GM21528 (cell line): ENCODE measurements around the gene PSMA7.

Experiments used
- ATAC-seq: cut with Tn5 transposase; IDR thresholded peaks from one replicate; pipeline ENCODE4 v1.9.1; 2021; ENCODE audit warnings: mild to moderate bottlenecking, moderate library complexity; ENCODE audit not compliant: unreplicated experiment, low FRiP score

Gene PSMA7

DNA sequence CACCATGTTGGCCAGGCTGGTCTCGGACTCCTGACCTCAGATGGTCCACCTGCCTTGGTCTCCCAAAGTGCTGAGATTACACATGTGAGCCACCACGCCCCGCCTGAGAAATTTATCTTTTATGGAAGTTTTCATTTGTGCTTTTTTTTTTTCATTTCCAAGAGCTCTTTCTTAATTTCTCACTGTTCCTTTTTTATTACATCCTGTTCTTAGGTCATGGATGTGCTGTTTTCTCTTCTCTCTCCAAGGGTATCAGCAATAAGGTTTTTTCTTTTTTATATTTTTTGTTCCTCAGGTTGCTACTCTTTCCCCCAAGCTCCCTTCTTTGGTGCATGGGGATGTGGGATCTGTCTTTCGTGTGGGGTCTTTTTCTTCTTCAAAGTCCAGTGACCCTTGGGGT is 42.1 kb downstream of the PSMA7 start:
- no peak for ATAC-seq

DNA sequence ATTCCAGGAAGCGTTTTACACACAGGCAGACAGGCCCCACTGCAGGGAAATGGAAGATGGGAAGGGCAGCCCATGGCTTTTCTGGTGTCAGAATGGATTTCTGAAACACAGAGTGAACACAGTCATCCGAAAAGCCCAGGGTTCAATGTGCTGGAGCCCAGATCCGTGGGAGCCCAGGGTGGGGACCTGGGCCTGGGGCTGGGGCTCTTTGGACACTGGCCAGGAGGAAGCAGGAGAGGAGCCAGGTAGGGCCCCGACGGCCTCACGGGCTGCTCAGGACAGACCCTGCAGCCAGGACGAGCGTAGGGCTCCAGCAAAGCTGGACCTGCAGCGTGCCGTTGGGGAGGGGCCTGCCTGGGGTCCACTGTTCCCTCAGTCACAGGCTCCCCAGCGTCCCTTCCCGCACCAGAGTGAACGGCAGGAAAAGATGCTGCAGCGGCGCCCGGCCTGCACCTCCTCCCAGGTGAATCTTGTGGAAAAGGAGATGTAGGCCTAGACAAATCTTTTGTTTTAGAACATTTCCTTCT is 45.2 kb downstream of the PSMA7 start:
- ATAC-seq: no peak

DNA sequence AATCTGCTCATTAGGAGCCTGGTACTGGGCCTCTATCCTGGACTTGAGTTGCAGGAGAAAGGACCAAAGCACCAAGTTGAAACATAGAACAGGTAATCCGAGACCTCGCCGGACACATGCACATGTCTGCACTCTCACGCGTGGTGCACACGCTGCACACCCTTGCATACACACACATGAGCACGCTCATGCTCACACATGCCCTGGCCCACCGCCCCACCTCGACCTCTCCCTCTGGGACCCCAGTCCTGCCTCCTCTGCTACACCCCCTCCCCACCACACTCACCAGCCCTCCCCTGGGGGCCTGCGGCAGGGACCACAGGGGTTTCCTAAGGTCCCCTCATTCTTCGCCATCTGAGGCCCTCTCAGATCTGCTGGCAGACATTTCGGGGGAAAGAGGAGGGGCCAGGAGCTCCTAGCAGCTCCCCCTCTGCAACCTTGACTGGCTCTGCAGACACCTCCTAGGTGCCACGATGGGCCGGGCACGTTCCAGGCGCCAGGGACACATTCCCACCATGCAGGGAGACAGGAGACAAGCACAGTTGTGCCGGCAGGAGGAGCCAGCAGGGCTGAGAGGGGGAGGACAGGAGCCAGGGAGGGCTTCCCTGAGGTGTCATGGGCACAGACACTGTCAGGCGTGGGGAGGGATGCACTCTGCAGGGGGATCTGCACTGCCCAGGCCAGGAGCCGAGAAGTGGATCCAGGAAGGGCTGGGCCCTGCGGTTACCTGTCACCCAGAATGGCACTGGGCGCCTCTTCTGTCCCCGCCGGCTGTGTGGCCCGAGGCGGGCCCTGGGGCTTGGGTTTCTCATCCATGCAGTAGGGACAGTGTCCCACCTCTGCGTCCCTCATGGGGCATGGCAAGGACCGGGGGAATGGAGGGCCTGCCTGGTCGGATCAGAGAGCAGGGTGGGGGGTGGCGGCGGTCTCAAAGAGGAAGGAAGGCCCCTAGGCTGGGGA is 46.5 kb downstream of the PSMA7 start:
- no peak for ATAC-seq

DNA sequence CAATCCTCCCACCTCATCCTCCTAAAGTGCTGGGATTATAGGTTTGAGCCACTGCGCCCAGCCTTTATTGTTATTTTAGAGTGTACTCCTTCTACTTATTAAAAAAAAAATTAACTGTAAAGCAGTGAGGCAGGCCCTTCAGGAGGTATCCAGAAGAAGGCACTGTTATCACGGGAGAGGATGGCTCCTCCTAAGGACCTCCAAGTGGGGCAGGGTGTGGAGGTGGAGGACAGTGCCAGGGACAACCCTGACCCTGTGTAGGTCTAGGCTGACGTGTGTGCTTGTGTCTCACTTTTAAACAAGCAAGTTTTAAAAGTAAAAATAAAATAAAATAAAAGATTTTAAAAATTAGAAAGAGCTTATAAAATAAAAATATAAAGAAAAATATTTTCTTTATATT is 53.8 kb downstream of the PSMA7 start:
- no peak for ATAC-seq

DNA sequence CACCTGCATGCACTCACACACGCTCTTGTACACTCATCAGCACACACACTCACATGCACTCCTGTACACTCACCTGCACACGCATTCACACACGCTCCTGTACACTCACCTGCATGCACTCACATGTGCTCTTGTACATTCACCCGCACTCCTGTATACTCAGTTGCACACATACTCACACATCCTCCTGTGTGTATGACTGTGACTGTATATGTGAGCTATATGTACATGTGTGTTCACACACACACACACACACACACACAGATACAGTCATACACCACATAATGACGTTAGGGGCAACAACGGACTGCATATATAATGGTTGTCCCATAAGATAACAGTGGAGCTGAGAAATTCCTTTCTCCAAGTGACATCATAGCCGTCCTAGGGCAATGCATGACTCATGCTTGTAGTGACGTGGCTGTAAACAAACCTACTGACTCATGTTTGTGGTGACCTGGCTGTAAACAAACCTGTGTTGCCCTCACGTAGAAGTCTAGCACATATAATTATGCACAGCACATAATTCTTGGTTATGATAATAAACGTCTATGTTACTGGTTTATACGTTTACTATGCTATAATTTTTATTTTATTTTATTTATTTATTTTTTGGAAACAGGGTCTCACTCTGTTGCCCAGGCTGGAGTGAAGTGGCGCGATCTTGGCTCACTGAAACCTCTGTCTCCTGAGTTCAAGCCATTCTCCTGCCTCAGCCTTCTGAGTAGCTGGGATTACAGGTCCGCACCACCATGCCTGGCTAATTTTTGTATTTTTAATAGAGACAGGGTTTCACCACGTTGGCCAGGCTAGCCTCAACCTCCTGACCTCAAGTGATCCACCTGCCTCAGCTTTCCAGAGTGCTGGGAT is 54.7 kb downstream of the PSMA7 start:
- no peak for ATAC-seq

DNA sequence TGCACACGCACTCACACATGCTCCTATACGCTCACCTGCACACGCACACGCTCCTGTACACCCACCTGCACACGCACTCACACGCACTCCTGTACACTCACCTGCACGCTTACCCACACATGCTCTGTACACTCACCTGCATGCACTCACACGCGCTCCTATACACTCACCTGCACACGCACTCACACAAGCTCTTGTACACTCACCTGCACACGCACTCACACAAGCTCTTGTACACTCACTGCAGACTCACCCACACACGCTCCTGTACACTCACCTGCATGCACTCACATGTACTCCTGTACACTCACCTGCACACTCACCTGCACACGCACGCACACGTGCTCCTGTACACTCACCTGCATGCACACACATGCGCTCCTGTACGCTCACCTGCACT is 55.6 kb downstream of the PSMA7 start:
- ATAC-seq: no peak

DNA sequence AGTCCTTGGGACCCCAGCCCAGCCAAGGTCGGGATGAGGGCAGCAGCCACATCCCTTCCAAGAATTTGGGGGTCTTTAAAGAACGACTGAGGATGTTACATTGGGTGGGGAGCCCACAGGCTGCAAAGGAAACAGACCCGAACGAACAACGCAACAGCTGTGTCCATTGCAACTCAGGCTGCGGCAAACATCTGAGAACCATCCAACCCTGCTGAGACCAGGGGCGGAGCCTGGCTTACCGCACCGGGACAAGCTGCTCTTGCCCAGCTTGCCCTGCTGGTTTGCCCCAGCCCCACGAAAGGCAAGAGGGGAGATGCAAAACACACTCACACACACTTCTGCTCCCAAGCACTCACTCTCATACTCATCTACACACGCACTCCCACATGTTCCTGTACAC is 56.0 kb downstream of the PSMA7 start:
- no peak for ATAC-seq
